ENCODE data around the gene MCFD2.

MCFD2 gene

GRCh38 chr2:46886268-46887027 lies 29.2 kb downstream of the MCFD2 start:
- TF ChIP-seq CTCF (IDR thresholded peaks at IDR 0.05; ENCODE audit: poor library complexity, severe bottlenecking) = no peak
- no peak overlapping the region for H3K4me3 ChIP-seq (ENCODE audit: severe bottlenecking)
- no peaks in the 10 kb centered on the region for H3K27me3 ChIP-seq (ENCODE audit: insufficient read depth, poor library complexity, severe bottlenecking)
- DNase-seq (ENCODE audit: low spot score) (no peak), ATAC-seq (ENCODE audit: low read depth) (no peak)
- no peaks in the 10 kb centered on the region for H3K9me3 ChIP-seq (ENCODE audit: severe bottlenecking)
- H3K27ac ChIP-seq (ENCODE audit: poor library complexity, severe bottlenecking) = no peak overlapping the region
- H3K4me1 ChIP-seq (ENCODE audit: insufficient read depth, poor library complexity, severe bottlenecking) = peaks cover 11% of the 10 kb centered on the region
- H3K36me3 ChIP-seq (ENCODE audit: low read depth) = no peaks in the 10 kb centered on the region

GRCh38 chr2:46885376-46885775 lies 30.2 kb downstream of the MCFD2 start:
- TF ChIP-seq CTCF (IDR thresholded peaks at IDR 0.05; ENCODE audit: poor library complexity, severe bottlenecking) = no peak
- peaks cover 11% of the 10 kb centered on the region for H3K4me1 ChIP-seq (ENCODE audit: insufficient read depth, poor library complexity, severe bottlenecking)
- H3K36me3 ChIP-seq (ENCODE audit: low read depth) = no peaks in the 10 kb centered on the region
- no peak for DNase-seq (ENCODE audit: low spot score)
- H3K9me3 ChIP-seq (ENCODE audit: severe bottlenecking) = no peaks in the 10 kb centered on the region
- no peak overlapping the region for H3K4me3 ChIP-seq (ENCODE audit: severe bottlenecking)
- no peak overlapping the region for H3K27ac ChIP-seq (ENCODE audit: poor library complexity, severe bottlenecking)
- no peak for ATAC-seq (ENCODE audit: low read depth)
- no peaks in the 10 kb centered on the region for H3K27me3 ChIP-seq (ENCODE audit: insufficient read depth, poor library complexity, severe bottlenecking)

GRCh38 chr2:46879511-46879910 lies 36.1 kb downstream of the MCFD2 start:
- H3K27ac ChIP-seq (ENCODE audit: poor library complexity, severe bottlenecking) = no peak overlapping the region
- no peaks in the 10 kb centered on the region for H3K36me3 ChIP-seq (ENCODE audit: low read depth)
- TF ChIP-seq CTCF (IDR thresholded peaks at IDR 0.05; ENCODE audit: poor library complexity, severe bottlenecking) = no peak
- no peaks in the 10 kb centered on the region for H3K27me3 ChIP-seq (ENCODE audit: insufficient read depth, poor library complexity, severe bottlenecking)
- ATAC-seq (ENCODE audit: low read depth) (no peak), DNase-seq (ENCODE audit: low spot score) (no peak)
- no peak overlapping the region for H3K4me3 ChIP-seq (ENCODE audit: severe bottlenecking)
- no peaks in the 10 kb centered on the region for H3K9me3 ChIP-seq (ENCODE audit: severe bottlenecking)
- peaks cover 11% of the 10 kb centered on the region for H3K4me1 ChIP-seq (ENCODE audit: insufficient read depth, poor library complexity, severe bottlenecking)

GRCh38 chr2:46878886-46879285 lies 36.7 kb downstream of the MCFD2 start:
- Histone ChIP-seq H3K4me3 (ENCODE audit: severe bottlenecking) (no peak overlapping the region), H3K36me3 (ENCODE audit: low read depth) (no peaks in the 10 kb centered on the region), H3K27ac (ENCODE audit: poor library complexity, severe bottlenecking) (no peak overlapping the region), H3K4me1 (ENCODE audit: insufficient read depth, poor library complexity, severe bottlenecking) (peaks cover 15% of the 10 kb centered on the region), H3K27me3 (ENCODE audit: insufficient read depth, poor library complexity, severe bottlenecking) (no peaks in the 10 kb centered on the region), H3K9me3 (ENCODE audit: severe bottlenecking) (no peaks in the 10 kb centered on the region)
- peak; percentile 9 for TF ChIP-seq CTCF (IDR thresholded peaks at IDR 0.05; ENCODE audit: poor library complexity, severe bottlenecking)
- ATAC-seq (ENCODE audit: low read depth) = no peak
- no peak for DNase-seq (ENCODE audit: low spot score)

GRCh38 chr2:46878240-46878877 lies 37.2 kb downstream of the MCFD2 start:
- H3K4me3 ChIP-seq (ENCODE audit: severe bottlenecking) = no peak overlapping the region
- no peaks in the 10 kb centered on the region for H3K36me3 ChIP-seq (ENCODE audit: low read depth)
- ATAC-seq (ENCODE audit: low read depth) (no peak), DNase-seq (ENCODE audit: low spot score) (no peak)
- no peaks in the 10 kb centered on the region for H3K9me3 ChIP-seq (ENCODE audit: severe bottlenecking)
- H3K4me1 ChIP-seq (ENCODE audit: insufficient read depth, poor library complexity, severe bottlenecking) = peaks cover 20% of the 10 kb centered on the region
- no peaks in the 10 kb centered on the region for H3K27me3 ChIP-seq (ENCODE audit: insufficient read depth, poor library complexity, severe bottlenecking)
- no peak overlapping the region for H3K27ac ChIP-seq (ENCODE audit: poor library complexity, severe bottlenecking)
- no peak for TF ChIP-seq CTCF (IDR thresholded peaks at IDR 0.05; ENCODE audit: poor library complexity, severe bottlenecking)
